Stimulated activated CD8-positive, alpha-beta memory T cell treated with anti-CD3 and anti-CD28 coated beads, Interleukin-4, amount 100 ng/mL, for 4 hours (primary cell): Measurements from ENCODE around the gene USP36.
"Not testable (repeated sequence)": the region's sequence is repeated elsewhere in the genome, so short reads cannot be mapped to it uniquely, and the experiment has no call there.

Experiments used
- DNase-seq, 2 donors: peaks; one replicate each; pipeline ENCODE4 v3.0.0-alpha.2; 2020; ENCODE audit warnings: low read depth in 2 of 2, low spot score in 1 of 2

The USP36 gene

DNA sequence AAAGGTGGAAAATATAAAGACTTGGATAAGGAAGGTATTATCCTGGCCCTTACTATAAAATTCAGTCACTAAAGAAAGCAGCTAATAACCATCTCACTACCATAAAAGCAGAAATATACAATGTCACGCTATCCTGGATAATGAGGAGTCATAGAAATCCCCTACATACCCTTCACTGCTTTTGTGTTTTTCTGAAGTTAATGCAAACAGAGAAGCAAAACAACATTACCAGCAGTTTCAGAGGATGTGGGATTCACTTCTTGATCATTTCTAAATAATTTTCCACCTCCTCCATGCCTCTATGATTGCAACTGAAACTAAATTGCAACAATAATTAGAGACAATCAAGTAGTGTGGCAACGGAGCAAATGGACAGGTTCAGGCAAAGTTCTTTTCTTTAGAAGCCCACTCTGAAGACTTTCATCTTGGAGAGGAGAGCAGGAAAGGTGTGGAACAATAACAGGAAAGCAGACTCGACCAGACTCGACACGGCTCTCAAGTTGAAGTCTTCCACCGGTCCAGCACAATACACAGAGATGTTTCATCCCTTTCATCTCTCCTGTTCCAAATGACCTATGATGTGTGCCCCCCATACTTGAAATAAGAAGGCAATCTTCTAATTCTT lies 68.7 kb downstream of the USP36 start:
- DNase-seq = no peak

DNA sequence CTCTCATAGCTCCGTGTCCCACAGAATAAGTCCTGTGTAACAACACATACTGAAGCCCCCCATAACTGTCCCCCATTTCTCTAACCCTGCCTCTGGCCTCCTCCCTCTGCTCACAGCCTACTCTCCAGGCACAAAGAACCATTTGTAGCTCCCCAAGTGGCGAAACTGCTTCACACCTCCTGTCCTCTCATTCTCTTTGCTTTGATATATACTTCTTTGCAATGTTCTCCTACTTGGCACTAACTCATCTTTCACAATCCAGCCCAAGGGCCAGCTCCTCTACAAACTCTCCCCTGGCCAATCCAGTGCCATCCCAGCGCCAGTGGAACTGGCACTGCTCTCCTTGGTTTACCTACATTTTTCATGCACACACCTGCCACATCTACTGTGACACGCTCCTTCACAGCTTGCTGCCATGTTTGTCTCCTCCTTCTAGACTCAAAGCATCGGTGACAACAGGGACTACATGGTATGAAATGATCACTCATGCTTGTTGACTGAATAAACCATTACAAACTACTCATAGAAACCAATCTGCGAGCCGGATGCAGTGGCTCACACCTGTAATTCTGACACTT lies 71.3 kb downstream of the USP36 start:
- DNase-seq = no peak

DNA sequence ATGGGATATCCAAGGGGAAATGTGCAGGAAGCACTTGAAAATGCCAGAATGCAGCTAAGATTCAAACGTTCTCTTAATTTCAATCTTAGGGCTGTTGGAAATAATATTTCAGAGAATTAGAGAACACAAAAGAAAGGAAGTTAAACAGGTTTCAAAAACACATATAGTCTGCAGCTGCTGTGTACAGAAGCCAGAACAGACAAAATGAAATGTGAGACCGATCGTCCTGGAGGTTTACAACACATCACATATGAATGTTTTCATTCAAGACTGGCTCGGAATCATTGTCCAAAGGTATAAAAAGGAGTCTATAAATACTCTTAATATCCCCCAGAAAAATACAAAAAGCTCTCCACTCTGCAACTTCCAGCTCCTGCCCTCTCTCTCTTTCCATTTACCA lies 72.8 kb downstream of the USP36 start:
- no peak for DNase-seq

DNA sequence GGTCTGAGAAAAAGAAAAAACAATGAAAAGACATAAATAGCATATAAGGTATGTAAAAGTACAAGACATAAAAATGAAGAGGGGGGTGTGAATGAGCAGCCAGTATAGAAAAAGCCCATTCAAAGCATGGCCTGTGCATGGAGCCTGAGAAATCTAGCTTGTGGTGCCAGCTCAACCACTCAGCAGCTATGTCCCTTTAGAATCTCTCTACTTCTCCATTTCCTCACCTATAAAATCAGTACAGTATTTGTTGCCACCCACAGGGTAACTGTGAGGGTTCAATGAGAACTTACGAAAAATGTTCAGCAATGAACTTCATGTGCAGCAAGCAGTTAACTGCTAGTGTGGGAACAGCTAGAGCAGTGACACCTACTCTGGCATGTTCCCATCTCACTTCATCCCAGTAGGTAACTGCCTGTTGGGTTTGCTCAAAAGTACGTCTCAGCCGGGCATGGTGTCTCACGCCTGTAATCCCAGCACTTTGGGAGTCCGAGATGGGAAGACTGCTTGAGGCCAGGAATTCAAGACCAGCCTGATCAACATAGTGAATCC lies 73.8 kb downstream of the USP36 start:
- no peak for DNase-seq

- DNase-seq = no peak
Observed at GRCh38 chr17:78766225-78766624, 74.4 kb downstream of the USP36 start.

DNA sequence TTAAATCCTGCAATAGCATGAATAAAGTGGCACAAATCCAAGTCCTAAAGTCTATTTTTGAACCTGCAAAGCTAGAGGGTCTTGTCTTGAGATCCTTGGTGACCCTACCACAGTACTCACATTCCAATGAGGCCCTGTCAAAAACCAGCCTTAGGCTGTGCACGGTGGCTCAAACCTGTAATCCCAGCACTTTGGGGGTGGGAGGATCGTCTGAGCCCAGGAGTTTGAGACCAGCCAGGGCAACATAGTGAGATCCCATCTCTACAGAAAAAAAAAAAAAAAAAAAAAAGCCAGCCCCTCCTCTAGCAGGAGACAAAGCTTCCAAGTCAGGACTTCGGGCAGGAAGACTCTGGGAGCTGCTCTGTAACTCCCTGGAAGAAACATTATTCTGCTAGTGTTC lies 74.8 kb downstream of the USP36 start:
- DNase-seq = no peak

- DNase-seq = no peak
Observed at GRCh38 chr17:78764871-78765270, 75.7 kb downstream of the USP36 start.

DNA sequence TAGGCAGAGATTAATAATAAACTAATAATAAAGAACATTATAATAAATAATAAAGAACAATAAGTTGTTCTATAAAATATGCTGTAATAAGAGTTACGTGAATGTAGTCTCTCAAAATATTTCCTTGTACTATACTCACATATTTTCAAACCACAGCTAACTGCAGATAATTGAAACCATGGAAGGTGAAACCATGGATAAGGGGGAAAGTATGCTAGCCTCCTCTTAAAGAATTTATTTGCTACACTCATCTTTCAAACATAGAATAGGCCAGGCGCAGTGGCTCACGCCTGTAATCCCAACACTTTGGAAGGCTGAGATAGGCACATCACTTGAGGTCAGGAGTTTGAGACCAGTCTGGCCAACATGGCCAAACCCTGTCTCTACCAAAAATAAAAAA lies 77.1 kb downstream of the USP36 start:
- no peak for DNase-seq

DNA sequence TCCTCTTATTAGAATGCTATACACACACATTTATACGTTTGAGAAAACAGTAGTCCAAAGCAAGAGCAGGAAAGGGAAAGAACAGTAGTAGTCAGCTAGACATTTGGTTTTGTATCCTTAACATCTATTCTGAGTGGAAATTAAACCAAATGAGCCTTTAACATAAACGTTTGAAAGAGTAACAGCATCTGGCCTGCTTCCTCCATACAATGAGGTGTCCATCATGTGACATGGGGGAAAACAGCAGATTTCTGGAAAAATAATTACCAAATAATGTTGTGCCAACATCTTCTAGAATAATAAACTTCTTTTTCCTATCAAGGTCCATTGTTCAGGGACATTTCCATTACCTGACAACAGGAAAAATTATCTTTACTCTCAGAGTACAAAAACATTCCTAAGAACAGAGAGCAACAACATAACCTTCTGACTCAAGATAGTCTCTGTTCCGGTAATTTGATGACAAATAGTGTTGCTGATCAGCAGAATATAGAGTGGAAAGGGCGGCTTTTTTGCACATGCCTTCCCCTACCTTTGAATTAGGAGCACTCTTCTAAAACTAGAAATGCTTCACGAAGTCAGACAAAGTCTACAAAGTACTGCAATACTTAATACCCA lies 78.7 kb downstream of the USP36 start:
- no peak for DNase-seq

GRCh38 chr17:78759969-78760352 lies 80.7 kb downstream of the USP36 start:
- DNase-seq = no peak

DNA sequence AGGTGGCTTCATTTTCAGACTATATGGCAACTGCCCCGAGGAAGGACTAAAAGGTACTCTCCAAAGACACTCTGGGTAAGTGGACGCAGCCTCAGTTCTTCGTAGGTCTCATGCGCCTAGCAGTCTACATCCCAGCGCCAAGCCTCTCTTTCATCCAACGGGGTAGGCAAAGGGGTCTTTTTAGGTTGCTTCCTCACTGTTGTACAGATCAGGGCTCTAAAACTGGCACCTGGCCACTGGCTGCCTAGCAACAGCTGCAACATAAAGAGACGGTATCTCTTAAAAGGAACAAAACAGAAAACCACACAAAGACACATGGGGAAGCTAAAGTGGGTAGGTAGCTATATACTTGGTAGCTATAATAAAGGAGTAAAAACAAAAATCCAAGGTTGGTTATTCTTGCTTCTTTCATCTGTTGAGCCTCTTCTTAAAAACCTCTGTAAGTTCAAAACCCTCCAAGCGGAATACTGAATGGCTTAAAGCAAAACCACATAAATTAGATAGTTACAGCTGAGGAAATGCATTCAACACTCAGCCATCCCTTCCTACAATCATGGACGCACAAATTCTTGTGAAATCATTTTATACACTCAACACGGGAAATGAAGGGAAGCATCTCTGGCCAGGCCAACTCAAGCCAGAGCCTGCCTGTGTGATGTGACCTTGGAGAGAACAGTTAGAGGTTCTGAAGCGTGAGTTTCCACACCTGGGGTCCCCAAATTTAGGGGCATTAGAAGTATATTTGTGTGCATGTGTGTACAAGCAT lies 81.2 kb downstream of the USP36 start:
- DNase-seq = peak in 1 of 2 donors; percentile 35

- DNase-seq = no peak
Observed at GRCh38 chr17:78753316-78754250, 87.0 kb downstream of the USP36 start.

DNA sequence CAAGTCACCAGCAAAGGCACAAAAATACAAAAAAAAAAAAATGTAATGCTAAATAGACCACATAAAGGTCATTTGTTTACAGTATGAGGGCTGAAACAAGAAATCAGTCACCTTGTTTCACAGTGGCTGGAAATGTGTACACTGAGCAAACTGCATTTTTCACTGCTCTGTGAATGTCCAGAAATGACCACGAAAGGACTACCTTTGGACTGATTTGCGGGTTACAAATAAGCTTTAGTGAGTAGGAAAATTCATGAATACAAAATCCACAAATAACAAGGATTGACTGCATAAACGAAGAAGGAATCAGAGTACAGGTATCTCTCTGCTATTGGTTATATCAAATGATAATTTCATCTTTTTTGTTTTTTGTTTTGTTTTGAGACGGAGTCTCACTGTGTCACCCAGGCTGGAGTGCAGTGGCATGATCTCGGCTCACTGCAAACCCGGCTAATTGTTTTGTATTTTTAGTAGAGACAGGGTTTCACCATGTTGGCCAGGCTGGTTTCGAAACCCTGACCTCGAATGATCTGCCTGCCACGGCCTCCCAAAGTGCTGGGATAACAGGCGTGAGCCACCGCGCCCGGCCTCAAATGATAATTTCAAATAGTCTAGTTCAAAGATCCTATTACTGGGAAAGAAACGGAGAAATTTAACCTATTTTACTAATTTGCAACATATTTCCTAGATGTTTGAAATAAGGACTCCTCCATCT lies 89.0 kb downstream of the USP36 start:
- DNase-seq = no peak

DNA sequence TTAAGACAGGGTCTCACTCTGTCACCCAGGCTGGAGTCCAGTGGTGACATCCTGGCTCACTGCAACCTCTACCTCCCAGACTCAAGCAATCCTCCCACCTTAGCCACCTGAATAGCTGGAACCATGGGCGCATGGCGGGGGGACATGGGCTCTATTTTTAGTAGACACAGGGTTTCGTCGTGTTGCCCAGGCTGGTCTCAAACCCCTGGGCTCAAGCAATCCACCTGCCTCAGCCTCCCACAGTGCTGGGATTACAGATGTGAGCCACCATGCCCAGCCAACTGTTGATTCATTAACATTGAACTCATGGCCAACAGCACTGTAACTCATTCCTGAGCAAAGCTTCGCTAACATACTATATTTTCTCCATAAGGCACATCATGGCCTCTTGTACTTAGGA lies 89.6 kb downstream of the USP36 start:
- not testable (repeated sequence) for DNase-seq

GRCh38 chr17:78748730-78749317 lies 91.8 kb downstream of the USP36 start:
- peak; percentile 41 to 65 for DNase-seq

- no peak for DNase-seq
Observed at GRCh38 chr17:78748048-78748729, 92.4 kb downstream of the USP36 start.

DNA sequence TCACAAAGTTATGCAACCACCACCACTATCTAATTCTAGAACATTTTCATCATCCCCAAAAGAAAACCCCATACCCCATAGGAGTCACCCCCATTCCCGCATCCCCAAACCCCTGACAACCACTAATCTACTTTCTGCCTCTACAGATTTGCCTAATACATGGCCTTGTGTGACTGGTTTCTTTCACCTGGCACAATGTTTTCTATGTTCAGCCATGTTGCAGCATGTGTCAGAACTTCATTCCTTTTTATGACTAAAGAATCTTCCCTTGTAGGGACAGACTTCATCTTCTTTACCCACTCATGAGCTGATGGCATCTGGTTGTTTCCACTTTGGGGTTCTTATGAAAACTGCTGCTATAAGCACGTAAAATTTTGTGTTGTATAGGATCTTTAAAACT lies 93.1 kb downstream of the USP36 start:
- no peak for DNase-seq

GRCh38 chr17:78746949-78747269 lies 93.7 kb downstream of the USP36 start:
- no peak for DNase-seq

- no peak for DNase-seq
Observed at GRCh38 chr17:78746263-78746948, 94.2 kb downstream of the USP36 start.
